Endothelial cell of umbilical vein (primary cell): ENCODE measurements around the gene GPR173. TPM values are rescaled to one million over a fixed set of nuclear protein-coding genes. Genes with fewer than 3 reads are reported as not detected.

Experiments
- BruUV-seq: library from RNA; stranded (reverse); fragments of 400-500 nt; replicated peaks from 2 replicates; lab custom pipeline; 2021; lab: Mats Ljungman, UMichigan
- CTCF ChIA-PET: fragments of 300-600, 350-600 bp; sonication (Branson Sonifier 250); formaldehyde crosslinking; loops from one replicate; lab custom pipeline; 2021; ENCODE audit warnings: antibody characterized with exemption, inconsistent platforms; lab: Charles Lee
- POLR2A ChIA-PET: fragments of 300-600, 350-600 bp; sonication (Branson Sonifier 250); formaldehyde crosslinking; loops from one replicate; lab custom pipeline; 2021; ENCODE audit warnings: antibody characterized with exemption, inconsistent platforms; lab: Charles Lee
- DNase-seq: peaks from one replicate; pipeline ENCODE4 v3.0.0-alpha.2; 2011; ENCODE audit warnings: low read depth, low spot score
- FAIRE-seq: peaks from 2 replicates; lab custom pipeline; 2011; peaks lifted over from hg19 to GRCh38; lab: Jason Lieb, UNC
- H2AFZ ChIP-seq: 2 replicates; pipeline ENCODE4 v1.6.0; 2012; ENCODE audit warnings: low read depth, low read length, control low read depth, inconsistent platforms
- H3K27ac ChIP-seq: 2 replicates; pipeline ENCODE4 v1.5.1; 2011; ENCODE audit warnings: low read depth, mild to moderate bottlenecking, control low read depth, low read length, moderate library complexity; ENCODE audit not compliant: insufficient read depth
- H3K27me3 ChIP-seq, 2 experiments: 2 replicates each; pipeline versions ENCODE4 v1.6.0 to v1.6.1; 2011; ENCODE audit warnings: low read length in 2 of 2, mixed read lengths in 1 of 2; ENCODE audit not compliant: control insufficient read depth in 2 of 2, insufficient read depth in 2 of 2
- H3K36me3 ChIP-seq, 2 experiments: 2 replicates in 1 of 2; 3 replicates in 1 of 2; pipeline ENCODE4 v1.5.1; 2011; ENCODE audit warnings: low read length in 2 of 2, mild to moderate bottlenecking in 1 of 2, moderate library complexity in 1 of 2; ENCODE audit not compliant: control insufficient read depth in 2 of 2, insufficient read depth in 2 of 2; ENCODE audit errors: extremely low read depth in 1 of 2
- H3K4me1 ChIP-seq: 3 replicates; pipeline ENCODE4 v1.5.1; 2011; ENCODE audit warnings: mild to moderate bottlenecking, low read length; ENCODE audit not compliant: control insufficient read depth, insufficient read depth; ENCODE audit errors: extremely low read depth
- H3K4me2 ChIP-seq: 2 replicates; pipeline ENCODE4 v1.6.1; 2011; ENCODE audit warnings: low read length, control low read depth, mixed read lengths; ENCODE audit not compliant: insufficient read depth
- H3K4me3 ChIP-seq, 3 experiments: fragments of 200-600 bp in 1 of 3; sonication (generic), shearing (Covaris generic) in 1 of 3; replicated peaks in 1 of 3; 2 replicates each; pipeline ENCODE4 v1.5.1; 2011 to 2016; ENCODE audit warnings: control low read depth in 3 of 3, low read length in 3 of 3, mild to moderate bottlenecking in 2 of 3, inconsistent platforms in 1 of 3, low read depth in 1 of 3, moderate library complexity in 1 of 3; ENCODE audit not compliant: insufficient read depth in 1 of 3
- H3K79me2 ChIP-seq: 2 replicates; pipeline ENCODE4 v1.6.0; 2012; ENCODE audit warnings: low read length, inconsistent platforms; ENCODE audit not compliant: control insufficient read depth, insufficient read depth
- H3K9ac ChIP-seq: replicated peaks from 2 replicates; pipeline ENCODE3; 2011; ENCODE audit warnings: low read length, control low read depth; ENCODE audit not compliant: insufficient read depth; ENCODE audit errors: extremely low read depth
- H3K9me1 ChIP-seq: replicated peaks from 3 replicates; pipeline ENCODE4 v1.6.0; 2011; ENCODE audit warnings: mild to moderate bottlenecking, low read length; ENCODE audit not compliant: control insufficient read depth, insufficient read depth; ENCODE audit errors: extremely low read depth
- H3K9me3 ChIP-seq: replicated peaks from 2 replicates; pipeline ENCODE4 v1.5.1; 2012; ENCODE audit warnings: low read length, inconsistent platforms; ENCODE audit not compliant: control insufficient read depth, insufficient read depth
- H4K20me1 ChIP-seq: replicated peaks from 2 replicates; pipeline ENCODE3; 2011; ENCODE audit warnings: mild to moderate bottlenecking, low read length; ENCODE audit not compliant: control insufficient read depth, insufficient read depth; ENCODE audit errors: extremely low read depth
- EZH2 ChIP-seq: IDR thresholded peaks from 2 replicates; pipeline ENCODE4 v1.6.1; 2012; ENCODE audit warnings: borderline replicate concordance, low read depth, mild to moderate bottlenecking, moderate library complexity, low read length, inconsistent platforms; ENCODE audit not compliant: severe bottlenecking
- FOS ChIP-seq: IDR thresholded peaks from 2 replicates; pipeline ENCODE4 v1.6.1; 2011; ENCODE audit warnings: mild to moderate bottlenecking, low read length, moderate library complexity, borderline replicate concordance; ENCODE audit not compliant: insufficient read depth
- GATA2 ChIP-seq: IDR thresholded peaks from 2 replicates; pipeline ENCODE4 v1.7.0; 2011; ENCODE audit warnings: low read depth, mild to moderate bottlenecking, moderate library complexity, mixed read lengths, low read length; ENCODE audit not compliant: insufficient read length, insufficient read depth
- JUN ChIP-seq: IDR thresholded peaks from 2 replicates; pipeline ENCODE4 v1.6.1; 2011; ENCODE audit warnings: borderline replicate concordance, low read depth; ENCODE audit not compliant: insufficient read length, insufficient read depth
- MYC ChIP-seq: IDR thresholded peaks from one replicate; pipeline ENCODE4 v1.6.1; 2011; ENCODE audit warnings: mild to moderate bottlenecking, low read depth, low read length
- POLR2A ChIP-seq: IDR thresholded peaks from 2 replicates; pipeline ENCODE4 v1.6.1; 2012; ENCODE audit warnings: low read depth, mild to moderate bottlenecking, control low read depth, low read length
- POLR2AphosphoS5 ChIP-seq: IDR thresholded peaks from 2 replicates; pipeline ENCODE4 v1.6.1; 2012; ENCODE audit warnings: low read depth, mild to moderate bottlenecking, control low read depth, low read length, moderate library complexity; ENCODE audit not compliant: insufficient read depth
- dilution Hi-C: fragments of 300-500 bp; cut with MboI; formaldehyde crosslinking; loops from one replicate; pipeline ENCODE4 v1.15.0; 2019; ENCODE audit warnings: low sequenced_read_pairs; ENCODE audit not compliant: extremely low pct_ligation_motif_present
- intact Hi-C: fragments of 100-400 bp; cut with micrococcal nuclease; formaldehyde crosslinking; loops from one replicate; pipeline ENCODE4 v1.10.0; 2022
- polyA plus RNA-seq, 4 experiments: library from polyadenylated mRNA; depleted of rRNA in 3 of 4; stranded (reverse) in 3 of 4; unstranded in 1 of 4; fragments of >200 nt; gene quantifications; 2 replicates each; pipeline versions ENCODE4 v1.2.1 to v1.2.3, GENCODE V29; 2011 to 2012; ENCODE audit warnings: missing spikeins in 1 of 4
- total RNA-seq: library from RNA; stranded (reverse); gene quantifications from 2 replicates; pipeline ENCODE4 v1.2.3, GENCODE V29; 2021
- TF ChIP-seq, protein P1 (sequence below), 2 donors: IDR thresholded peaks; 1 replicate in 1 of 2; 2 replicates in 1 of 2; pipeline ENCODE4 v1.5.1; 2011; ENCODE audit warnings: low read length in 2 of 2, mild to moderate bottlenecking in 2 of 2, moderate library complexity in 2 of 2, control low read depth in 1 of 2, inconsistent platforms in 1 of 2, low read depth in 1 of 2; ENCODE audit not compliant: insufficient read depth in 1 of 2; ENCODE audit errors: extremely low read depth in 1 of 2
- TF ChIP-seq, protein P2 (sequence below): IDR thresholded peaks from 2 replicates; pipeline ENCODE4 v1.6.1; 2011; ENCODE audit not compliant: insufficient read depth, insufficient read length

Gene GPR173
- total and polyA plus RNA-seq, 2 donors (not counting 3 experiments of a cell fraction or from before 2014, with no cell fraction given) = 9.2 to 11.3 TPM

DNA sequence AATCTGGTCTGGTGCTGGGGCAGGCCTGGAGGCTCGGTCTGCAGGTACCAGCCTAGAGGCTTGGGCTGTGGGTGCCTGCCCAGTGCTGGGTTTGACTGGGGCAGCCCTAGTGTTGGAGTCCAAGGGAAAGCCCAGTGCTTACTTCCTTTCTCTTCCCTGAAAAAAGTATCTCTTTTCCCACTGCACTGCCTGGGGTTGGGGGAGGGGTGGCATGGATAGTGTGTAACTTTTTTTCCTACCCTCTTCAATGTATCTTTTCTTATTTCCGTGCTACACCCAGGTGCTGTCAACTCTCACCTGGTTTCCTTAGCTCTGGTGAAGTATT lies 66.9 kb downstream of the GPR173 start:
- ChIA-PET POLR2A (no interaction called here), CTCF (no interaction called here)
- TF ChIP-seq POLR2A = no peak
- TF ChIP-seq, protein P1, sequence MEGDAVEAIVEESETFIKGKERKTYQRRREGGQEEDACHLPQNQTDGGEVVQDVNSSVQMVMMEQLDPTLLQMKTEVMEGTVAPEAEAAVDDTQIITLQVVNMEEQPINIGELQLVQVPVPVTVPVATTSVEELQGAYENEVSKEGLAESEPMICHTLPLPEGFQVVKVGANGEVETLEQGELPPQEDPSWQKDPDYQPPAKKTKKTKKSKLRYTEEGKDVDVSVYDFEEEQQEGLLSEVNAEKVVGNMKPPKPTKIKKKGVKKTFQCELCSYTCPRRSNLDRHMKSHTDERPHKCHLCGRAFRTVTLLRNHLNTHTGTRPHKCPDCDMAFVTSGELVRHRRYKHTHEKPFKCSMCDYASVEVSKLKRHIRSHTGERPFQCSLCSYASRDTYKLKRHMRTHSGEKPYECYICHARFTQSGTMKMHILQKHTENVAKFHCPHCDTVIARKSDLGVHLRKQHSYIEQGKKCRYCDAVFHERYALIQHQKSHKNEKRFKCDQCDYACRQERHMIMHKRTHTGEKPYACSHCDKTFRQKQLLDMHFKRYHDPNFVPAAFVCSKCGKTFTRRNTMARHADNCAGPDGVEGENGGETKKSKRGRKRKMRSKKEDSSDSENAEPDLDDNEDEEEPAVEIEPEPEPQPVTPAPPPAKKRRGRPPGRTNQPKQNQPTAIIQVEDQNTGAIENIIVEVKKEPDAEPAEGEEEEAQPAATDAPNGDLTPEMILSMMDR (IDR thresholded peaks at IDR 0.05; ENCODE audit: extremely low read depth in 1 of 2, insufficient read depth in 1 of 2, low read depth in 1 of 2, low read length in 2 of 2) = no peak
- no peak for TF ChIP-seq FOS
- no peaks in the 10 kb centered on the region for H3K79me2 ChIP-seq
- no peaks in the 10 kb centered on the region for H3K27me3 ChIP-seq
- dilution Hi-C loops = no loop called here
- H3K4me3 ChIP-seq = no peak overlapping the region
- FAIRE-seq = no peak
- H3K4me2 ChIP-seq = no peak overlapping the region
- DNase-seq = no peak
- H3K4me1 ChIP-seq = no peaks in the 10 kb centered on the region
- no peaks in the 10 kb centered on the region for H3K36me3 ChIP-seq
- no TSS peak for BruUV-seq
- H3K9me1 ChIP-seq = no peaks in the 10 kb centered on the region
- intact Hi-C loops = no loop called here
- H3K9me3 ChIP-seq = no peaks in the 10 kb centered on the region
- H3K9ac ChIP-seq = no peak overlapping the region
- H4K20me1 ChIP-seq = no peaks in the 10 kb centered on the region
- H3K27ac ChIP-seq = no peak overlapping the region
- H2AFZ ChIP-seq = no peak overlapping the region

DNA sequence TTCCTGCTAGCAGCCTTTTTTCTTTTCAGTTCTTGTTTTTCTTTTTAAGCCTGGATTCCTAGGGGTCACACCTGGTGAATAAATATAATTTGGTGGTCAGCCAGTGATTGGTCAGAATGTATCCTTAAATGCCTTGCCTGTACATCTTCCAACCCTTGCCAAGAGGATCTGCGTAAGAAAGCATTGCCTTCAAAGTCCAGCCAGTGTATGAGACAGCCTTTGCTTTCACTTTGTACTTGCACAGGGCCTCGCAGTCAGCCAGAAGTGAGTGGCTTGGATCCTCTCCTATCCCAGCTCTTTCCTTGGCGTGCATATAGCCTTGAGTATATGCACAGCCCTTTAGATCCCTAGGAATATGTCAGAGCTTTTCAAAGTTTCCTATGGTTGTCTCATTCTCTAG lies 67.5 kb downstream of the GPR173 start:
- Histone ChIP-seq H3K27me3 (no peaks in the 10 kb centered on the region), H3K9ac (no peak overlapping the region), H3K36me3 (no peaks in the 10 kb centered on the region), H3K27ac (no peak overlapping the region), H3K9me3 (no peaks in the 10 kb centered on the region), H3K9me1 (no peaks in the 10 kb centered on the region), H3K4me1 (no peaks in the 10 kb centered on the region), H3K79me2 (no peaks in the 10 kb centered on the region), H3K4me3 (no peak overlapping the region), H3K4me2 (no peak overlapping the region), H4K20me1 (no peaks in the 10 kb centered on the region), H2AFZ (no peak overlapping the region)
- dilution Hi-C loops (no loop called here), intact Hi-C loops (no loop called here)
- TF ChIP-seq POLR2AphosphoS5 (no peak), JUN (no peak), POLR2A (no peak), EZH2 (no peak), GATA2 (no peak), FOS (no peak), MYC (no peak)
- TF ChIP-seq, protein P2, sequence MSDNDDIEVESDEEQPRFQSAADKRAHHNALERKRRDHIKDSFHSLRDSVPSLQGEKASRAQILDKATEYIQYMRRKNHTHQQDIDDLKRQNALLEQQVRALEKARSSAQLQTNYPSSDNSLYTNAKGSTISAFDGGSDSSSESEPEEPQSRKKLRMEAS = no peak
- TF ChIP-seq, protein P1 (IDR thresholded peaks at IDR 0.05; ENCODE audit: extremely low read depth in 1 of 2, insufficient read depth in 1 of 2, low read depth in 1 of 2, low read length in 2 of 2) = no peak
- ChIA-PET POLR2A (no interaction called here), CTCF (no interaction called here)
- no peak for DNase-seq
- BruUV-seq = no TSS peak
- no peak for FAIRE-seq
